K562 (cell line): ENCODE data around the gene GREB1. TPM values are rescaled to one million over a fixed set of nuclear protein-coding genes. Genes with fewer than 3 reads are reported as not detected.

ENCODE experiments used
- ATAC-seq: fragments of 200-7000 bp; cut with Tn5 transposase; 3 replicates; pipeline ENCODE4 v1.9.1; 2020; ENCODE audit warnings: moderate library complexity
- BruUV-seq: library from RNA; stranded (reverse); fragments of 400-500 nt; replicated peaks from 2 replicates; lab custom pipeline; 2021; lab: Mats Ljungman, UMichigan
- CTCF ChIA-PET: fragments of 300-600 bp; formaldehyde crosslinking; extraction: SDS; loops from one replicate; lab custom pipeline; 2021; ENCODE audit warnings: low intra/inter-chr PET ratio; lab: Yijun Ruan, JAX
- POLR2A ChIA-PET: fragments of 300-600, 350-650 bp; sonication (Branson Sonifier 250); formaldehyde crosslinking; extraction: SDS; loops from one replicate; lab custom pipeline; 2021; ENCODE audit warnings: antibody characterized with exemption, inconsistent platforms; lab: Yijun Ruan, JAX
- DNase-seq, 4 experiments: peaks; one replicate each; pipeline versions ENCODE4 v3.0.0 to v3.0.0-alpha.2; 2011 to 2018; ENCODE audit warnings: low spot score in 3 of 4, mixed read lengths in 3 of 4; ENCODE audit errors: extremely low read depth in 1 of 4
- FAIRE-seq: peaks from 2 replicates; lab custom pipeline; 2011; peaks lifted over from hg19 to GRCh38; lab: Jason Lieb, UNC
- H2AFZ ChIP-seq: 2 replicates; pipeline ENCODE4 v1.6.0; 2011; ENCODE audit warnings: low read depth, low read length, control low read depth, inconsistent platforms
- H3K27ac ChIP-seq: fragments of 200-600 bp; 3 replicates; pipeline ENCODE4 v1.8.0; 2011; ENCODE audit warnings: low read depth, mild to moderate bottlenecking, control low read depth, inconsistent platforms, low read length, moderate library complexity, mixed read lengths; ENCODE audit errors: extremely low read depth
- H3K27me3 ChIP-seq, 2 experiments: fragments of 300-600 bp in 1 of 2; 2 replicates in 1 of 2; 3 replicates in 1 of 2; pipeline versions ENCODE4 v1.6.0 to v1.8.0; 2011; ENCODE audit warnings: inconsistent platforms in 2 of 2, low read length in 2 of 2, mild to moderate bottlenecking in 1 of 2, mixed read lengths in 1 of 2, moderate library complexity in 1 of 2; ENCODE audit not compliant: control insufficient read depth in 2 of 2, insufficient read depth in 2 of 2
- H3K36me3 ChIP-seq: fragments of 300-600 bp; 3 replicates; pipeline ENCODE4 v1.8.0; 2011; ENCODE audit warnings: mild to moderate bottlenecking, low read length, inconsistent platforms; ENCODE audit not compliant: control insufficient read depth, insufficient read depth
- H3K4me1 ChIP-seq, 2 experiments: fragments of 200-600 bp in 1 of 2; replicated peaks in 1 of 2; 2 replicates in 1 of 2; 3 replicates in 1 of 2; pipeline versions ENCODE4 v1.5.1 to v1.8.0; 2011; ENCODE audit warnings: inconsistent platforms in 2 of 2, low read length in 2 of 2, mild to moderate bottlenecking in 1 of 2, mixed read lengths in 1 of 2, moderate library complexity in 1 of 2; ENCODE audit not compliant: control insufficient read depth in 2 of 2, insufficient read depth in 2 of 2
- H3K4me2 ChIP-seq: 2 replicates; pipeline ENCODE4 v1.6.1; 2011; ENCODE audit warnings: low read length, control low read depth, inconsistent platforms, mixed read lengths; ENCODE audit not compliant: insufficient read depth
- H3K4me3 ChIP-seq: fragments of 200-600 bp; sonication (generic), shearing (Covaris generic); 2 replicates; pipeline ENCODE4 v1.5.1; 2016; ENCODE audit warnings: control low read depth, inconsistent platforms
- H3K79me2 ChIP-seq: fragments of 200-600 bp; 3 replicates; pipeline ENCODE4 v1.8.0; 2011; ENCODE audit warnings: low read length, inconsistent platforms; ENCODE audit not compliant: control insufficient read depth, insufficient read depth
- H3K9ac ChIP-seq, 2 experiments: 2 replicates each; pipeline versions ENCODE4 v1.6.0 to v1.6.1; 2011; ENCODE audit warnings: low read depth in 2 of 2, low read length in 2 of 2, control low read depth in 1 of 2, inconsistent platforms in 1 of 2, mild to moderate bottlenecking in 1 of 2, mixed read lengths in 1 of 2; ENCODE audit not compliant: insufficient read depth in 1 of 2
- H3K9me1 ChIP-seq: one replicate; pipeline ENCODE4 v1.6.0; 2011; ENCODE audit warnings: inconsistent platforms, mild to moderate bottlenecking, low read length, moderate library complexity; ENCODE audit not compliant: control insufficient read depth, insufficient read depth
- H3K9me3 ChIP-seq: replicated peaks from 2 replicates; pipeline ENCODE4 v1.5.1; 2011; ENCODE audit warnings: low read depth, low read length, inconsistent platforms; ENCODE audit not compliant: control insufficient read depth, insufficient read depth
- H4K20me1 ChIP-seq: replicated peaks from 2 replicates; pipeline ENCODE4 v1.6.1; 2011; ENCODE audit warnings: low read length, inconsistent platforms, mixed read lengths; ENCODE audit not compliant: control insufficient read depth, insufficient read depth
- CEBPG ChIP-seq, 3 experiments: fragments of 200-800 bp in 1 of 3; sonication (Bioruptor generic) in 1 of 3; sonication (generic) in 1 of 3; formaldehyde crosslinking in 1 of 3; IDR thresholded peaks in 2 of 3; conservative IDR thresholded peaks in 1 of 3; 2 replicates each; pipeline versions ENCODE4 v1.6.1 to v1.8.0; 2016 to 2022; ENCODE audit warnings: missing compliant biosample characterization in 2 of 3, missing genetic modification characterization in 2 of 3, mild to moderate bottlenecking in 1 of 3, missing genetic modification reagents in 1 of 3
- DACH1 ChIP-seq: fragments of 450-650 bp; IDR thresholded peaks from 2 replicates; pipeline ENCODE4 v1.6.1; 2018; ENCODE audit not compliant: partially characterized antibody
- EP400 ChIP-seq: fragments of 450-650 bp; IDR thresholded peaks from 2 replicates; pipeline ENCODE4 v1.6.1; 2017; ENCODE audit warnings: antibody characterized with exemption, mild to moderate bottlenecking, moderate library complexity
- FOS ChIP-seq: IDR thresholded peaks from 3 replicates; pipeline ENCODE4 v1.6.1; 2011; ENCODE audit not compliant: insufficient read length; ENCODE audit errors: extremely low read depth
- HDAC1 ChIP-seq, 2 experiments: fragments of 450-650 bp; IDR thresholded peaks; 2 replicates each; pipeline ENCODE4 v1.6.1; 2016 to 2017; ENCODE audit warnings: inconsistent platforms in 1 of 2, mild to moderate bottlenecking in 1 of 2, moderate library complexity in 1 of 2
- HLTF ChIP-seq: fragments of 450-650 bp; IDR thresholded peaks from 2 replicates; pipeline ENCODE4 v1.6.1; 2016
- MTA1 ChIP-seq: fragments of 450-650 bp; IDR thresholded peaks from 2 replicates; pipeline ENCODE4 v1.6.1; 2017; ENCODE audit warnings: borderline replicate concordance
- SIN3A ChIP-seq, 2 experiments: fragments of 150-350 bp in 1 of 2; IDR thresholded peaks; 2 replicates each; pipeline ENCODE4 v1.6.1; 2011 to 2016; ENCODE audit warnings: borderline replicate concordance in 2 of 2, low read depth in 2 of 2, low read length in 2 of 2, mild to moderate bottlenecking in 2 of 2, moderate library complexity in 2 of 2; ENCODE audit not compliant: control insufficient read depth in 1 of 2
- SOX6 ChIP-seq: fragments of 450-650 bp; IDR thresholded peaks from 2 replicates; pipeline ENCODE4 v1.6.1; 2014; ENCODE audit warnings: mild to moderate bottlenecking
- TCF3 ChIP-seq: sonication (generic); formaldehyde crosslinking; IDR thresholded peaks from 2 replicates; pipeline ENCODE4 v1.4.0; 2020; ENCODE audit warnings: mild to moderate bottlenecking, missing genetic modification reagents
- TCF7 ChIP-seq: sonication (generic); IDR thresholded peaks from 2 replicates; pipeline ENCODE4 v1.6.1; 2016; ENCODE audit warnings: antibody characterized with exemption, borderline replicate concordance
- TCF7L2 ChIP-seq: fragments of 150-350 bp; IDR thresholded peaks from 2 replicates; pipeline ENCODE4 v1.6.1; 2016; ENCODE audit warnings: low read depth, mild to moderate bottlenecking, low read length, moderate library complexity
- XRCC3 ChIP-seq: fragments of 450-650 bp; IDR thresholded peaks from 2 replicates; pipeline ENCODE4 v1.6.1; 2017; ENCODE audit warnings: mild to moderate bottlenecking, moderate library complexity
- ZNF253 ChIP-seq: fragments of 250-450 bp; sonication (Bioruptor Pico); conservative IDR thresholded peaks from 2 replicates; pipeline ENCODE4 v1.6.1; 2021; ENCODE audit warnings: mild to moderate bottlenecking
- ZNF444 ChIP-seq: fragments of 250-450 bp; sonication (Bioruptor Pico); IDR thresholded peaks from 2 replicates; pipeline ENCODE4 v1.4.0; 2020; ENCODE audit warnings: mild to moderate bottlenecking, moderate library complexity
- ZNF75A ChIP-seq: fragments of 450-650 bp; formaldehyde crosslinking; IDR thresholded peaks from 2 replicates; pipeline ENCODE4 v1.4.0; 2020; ENCODE audit warnings: mild to moderate bottlenecking
- WGBS: fragments of 100-300 bp; shearing (Covaris generic); methylation state at CpG from one replicate; pipeline ENCODE4 v1.1.6; 2016; ENCODE audit warnings: low coverage, mixed read lengths; ENCODE audit not compliant: insufficient coverage; ENCODE audit errors: missing lambda C conversion rate; 5-methylcytosine and 5-hydroxymethylcytosine counted together
- in situ Hi-C: fragments of 300-500 bp; cut with MboI; formaldehyde crosslinking; loops from 4 replicates; pipeline ENCODE4 v1.15.0; 2018; ENCODE audit warnings: inconsistent platforms, mixed read lengths
- intact Hi-C: fragments of 100-400 bp; cut with micrococcal nuclease; formaldehyde crosslinking; loops from 2 replicates; pipeline ENCODE4 v1.14.2; 2022
- polyA plus RNA-seq, 8 experiments: library from polyadenylated mRNA; depleted of rRNA in 4 of 8; stranded (reverse) in 5 of 8; unstranded in 3 of 8; fragments of >200 nt; fragmentation: Nextera tagmentation in 2 of 8; fragmentation: Illumina TruSeq in 1 of 8; extraction: Ambion mirVana in 2 of 8; extraction: Trizol in 1 of 8; gene quantifications; 2 replicates each; pipeline versions ENCODE4 v1.2.1 to v1.2.3, GENCODE V29; 2011 to 2014; ENCODE audit warnings: inconsistent platforms in 1 of 8, missing spikeins in 1 of 8
- total RNA-seq, 7 experiments: library from RNA; depleted of rRNA in 6 of 7; stranded (reverse); fragments of >200 nt in 6 of 7; fragmentation: Illumina TruSeq in 2 of 7; extraction: Trizol in 2 of 7; gene quantifications; 2 replicates each; pipeline versions ENCODE4 v1.2.1 to v1.2.3, GENCODE V29; 2011 to 2021; ENCODE audit warnings: low replicate concordance in 1 of 7
- TF ChIP-seq, protein P1 (sequence below): sonication (generic); formaldehyde crosslinking; IDR thresholded peaks from 2 replicates; pipeline ENCODE4 v1.5.0; 2020; ENCODE audit warnings: missing genetic modification reagents
- TF ChIP-seq, protein P2 (sequence below), 3 experiments: fragments of 200-800 bp in 1 of 3; fragments of 250-450 bp in 1 of 3; fragments of 450-650 bp in 1 of 3; sonication (Bioruptor Pico) in 1 of 3; sonication (Bioruptor generic) in 1 of 3; formaldehyde crosslinking in 1 of 3; IDR thresholded peaks; 2 replicates each; pipeline versions ENCODE4 v1.6.1 to v1.8.0; 2016 to 2022; ENCODE audit warnings: mild to moderate bottlenecking in 2 of 3, missing genetic modification characterization in 2 of 3, missing compliant biosample characterization in 1 of 3, moderate library complexity in 1 of 3
- TF ChIP-seq, protein P3 (sequence below): fragments of 250-450 bp; sonication (Bioruptor Pico); IDR thresholded peaks from 2 replicates; pipeline ENCODE4 v1.5.0; 2021

Gene GREB1
- total and polyA plus RNA-seq, 9 of the 15 experiments (the other 6 are each of a cell fraction or from before 2014, with no cell fraction given) = 0.04 to 0.86 (median 0.10) TPM; not detected in 1

DNA sequence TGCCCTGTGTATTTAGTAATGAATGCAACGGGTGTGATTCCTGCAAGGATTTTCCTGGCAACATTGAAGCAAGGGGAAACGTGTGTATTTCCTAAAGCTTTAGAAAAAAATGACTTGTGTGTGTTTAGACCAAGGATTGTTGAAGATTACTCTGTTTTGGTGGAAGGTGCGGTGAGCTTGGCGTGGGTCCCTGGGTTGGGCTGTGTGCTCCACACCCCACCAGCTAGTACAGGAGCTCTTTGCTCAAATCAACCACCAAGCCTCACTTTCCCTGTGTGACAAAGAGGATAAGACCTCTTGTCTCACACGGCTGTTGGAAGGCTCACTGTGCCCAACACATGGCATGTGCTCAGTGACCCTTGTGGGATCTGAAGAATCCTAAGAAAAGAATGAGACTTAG lies 21.4 kb upstream of the GREB1 start:
- H3K9me1 ChIP-seq = no peaks in the 10 kb centered on the region
- in situ Hi-C loops (no loop called here), intact Hi-C loops (no loop called here)
- ChIA-PET CTCF (no interaction called here), POLR2A (interaction anchor here (0.6 to 1.1 kb wide), 3 partner anchors 14 to 48 kb away, joined by 3 to 6 read pairs (median 5); no protein-coding TSS in a partner anchor)
- no TSS peak for BruUV-seq
- no peak for ATAC-seq
- 0% methylated on average over 5 of the region's 5 CpGs for WGBS
- FAIRE-seq = no peak
- no peak overlapping the region for H3K27ac ChIP-seq
- H2AFZ ChIP-seq = no peak overlapping the region
- H3K27me3 ChIP-seq = peaks cover 30 to 71% of the 10 kb centered on the region in 2 experiments
- H3K9ac ChIP-seq = no peak overlapping the region
- H3K4me2 ChIP-seq = no peak overlapping the region
- H4K20me1 ChIP-seq = no peaks in the 10 kb centered on the region; the same call in 1 of the 2 replicates
- DNase-seq = no peak
- H3K36me3 ChIP-seq = no peaks in the 10 kb centered on the region
- no peaks in the 10 kb centered on the region for H3K79me2 ChIP-seq
- no peaks in the 10 kb centered on the region for H3K9me3 ChIP-seq
- H3K4me3 ChIP-seq = no peak overlapping the region
- H3K4me1 ChIP-seq = no peaks in the 10 kb centered on the region
- TF ChIP-seq, protein P1, sequence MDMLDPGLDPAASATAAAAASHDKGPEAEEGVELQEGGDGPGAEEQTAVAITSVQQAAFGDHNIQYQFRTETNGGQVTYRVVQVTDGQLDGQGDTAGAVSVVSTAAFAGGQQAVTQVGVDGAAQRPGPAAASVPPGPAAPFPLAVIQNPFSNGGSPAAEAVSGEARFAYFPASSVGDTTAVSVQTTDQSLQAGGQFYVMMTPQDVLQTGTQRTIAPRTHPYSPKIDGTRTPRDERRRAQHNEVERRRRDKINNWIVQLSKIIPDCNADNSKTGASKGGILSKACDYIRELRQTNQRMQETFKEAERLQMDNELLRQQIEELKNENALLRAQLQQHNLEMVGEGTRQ (CRISPR knock-in tag) = no peak
- no peak for TF ChIP-seq XRCC3
- TF ChIP-seq CEBPG (CRISPR knock-in tag; IDR thresholded peaks at IDR 0.05) = no peak
- no peak for TF ChIP-seq CEBPG (tag; conservative IDR thresholded peaks at IDR 0.05 in 1 of 2, IDR thresholded peaks at IDR 0.05 in 1 of 2)
- TF ChIP-seq DACH1 = no peak
- TF ChIP-seq ZNF253 (CRISPR knock-in tag) = no peak
- no peak for TF ChIP-seq TCF3 (CRISPR knock-in tag)
- TF ChIP-seq EP400 = no peak
- TF ChIP-seq MTA1 = no peak
- TF ChIP-seq TCF7 = no peak
- no peak for TF ChIP-seq HLTF
- TF ChIP-seq, protein P2, sequence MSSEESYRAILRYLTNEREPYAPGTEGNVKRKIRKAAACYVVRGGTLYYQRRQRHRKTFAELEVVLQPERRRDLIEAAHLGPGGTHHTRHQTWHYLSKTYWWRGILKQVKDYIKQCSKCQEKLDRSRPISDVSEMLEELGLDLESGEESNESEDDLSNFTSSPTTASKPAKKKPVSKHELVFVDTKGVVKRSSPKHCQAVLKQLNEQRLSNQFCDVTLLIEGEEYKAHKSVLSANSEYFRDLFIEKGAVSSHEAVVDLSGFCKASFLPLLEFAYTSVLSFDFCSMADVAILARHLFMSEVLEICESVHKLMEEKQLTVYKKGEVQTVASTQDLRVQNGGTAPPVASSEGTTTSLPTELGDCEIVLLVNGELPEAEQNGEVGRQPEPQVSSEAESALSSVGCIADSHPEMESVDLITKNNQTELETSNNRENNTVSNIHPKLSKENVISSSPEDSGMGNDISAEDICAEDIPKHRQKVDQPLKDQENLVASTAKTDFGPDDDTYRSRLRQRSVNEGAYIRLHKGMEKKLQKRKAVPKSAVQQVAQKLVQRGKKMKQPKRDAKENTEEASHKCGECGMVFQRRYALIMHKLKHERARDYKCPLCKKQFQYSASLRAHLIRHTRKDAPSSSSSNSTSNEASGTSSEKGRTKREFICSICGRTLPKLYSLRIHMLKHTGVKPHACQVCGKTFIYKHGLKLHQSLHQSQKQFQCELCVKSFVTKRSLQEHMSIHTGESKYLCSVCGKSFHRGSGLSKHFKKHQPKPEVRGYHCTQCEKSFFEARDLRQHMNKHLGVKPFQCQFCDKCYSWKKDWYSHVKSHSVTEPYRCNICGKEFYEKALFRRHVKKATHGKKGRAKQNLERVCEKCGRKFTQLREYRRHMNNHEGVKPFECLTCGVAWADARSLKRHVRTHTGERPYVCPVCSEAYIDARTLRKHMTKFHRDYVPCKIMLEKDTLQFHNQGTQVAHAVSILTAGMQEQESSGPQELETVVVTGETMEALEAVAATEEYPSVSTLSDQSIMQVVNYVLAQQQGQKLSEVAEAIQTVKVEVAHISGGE (CRISPR knock-in tag; IDR thresholded peaks at IDR 0.05) = no peak
- TF ChIP-seq ZNF444 (CRISPR knock-in tag) = no peak
- TF ChIP-seq ZNF75A = no peak
- no peak for TF ChIP-seq TCF7L2
- TF ChIP-seq FOS = no peak
- TF ChIP-seq SIN3A (IDR thresholded peaks at IDR 0.05; ENCODE audit: borderline replicate concordance in 2 of 2, control insufficient read depth in 1 of 2, low read depth in 2 of 2, low read length in 2 of 2) = no peak
- no peak for TF ChIP-seq SOX6
- TF ChIP-seq, protein P3, sequence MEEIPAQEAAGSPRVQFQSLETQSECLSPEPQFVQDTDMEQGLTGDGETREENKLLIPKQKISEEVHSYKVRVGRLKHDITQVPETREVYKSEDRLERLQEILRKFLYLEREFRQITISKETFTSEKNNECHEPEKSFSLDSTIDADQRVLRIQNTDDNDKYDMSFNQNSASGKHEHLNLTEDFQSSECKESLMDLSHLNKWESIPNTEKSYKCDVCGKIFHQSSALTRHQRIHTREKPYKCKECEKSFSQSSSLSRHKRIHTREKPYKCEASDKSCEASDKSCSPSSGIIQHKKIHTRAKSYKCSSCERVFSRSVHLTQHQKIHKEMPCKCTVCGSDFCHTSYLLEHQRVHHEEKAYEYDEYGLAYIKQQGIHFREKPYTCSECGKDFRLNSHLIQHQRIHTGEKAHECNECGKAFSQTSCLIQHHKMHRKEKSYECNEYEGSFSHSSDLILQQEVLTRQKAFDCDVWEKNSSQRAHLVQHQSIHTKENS (CRISPR knock-in tag) = no peak
- TF ChIP-seq HDAC1 (IDR thresholded peaks at IDR 0.05) = no peak
